SK-N-SH treated with all-trans-retinoic acid at 6 μM for 48 hours (cell line): ENCODE measurements around the gene GPC5.
A peak's percentile ranks its signal among the peaks of the same experiment; 100 is the strongest.

ENCODE experiments used
- ATAC-seq: fragments of 200-7000 bp; cut with Tn5 transposase; 3 replicates; pipeline ENCODE4 v1.9.1; 2020; ENCODE audit warnings: mild to moderate bottlenecking, moderate library complexity
- ARNTL ChIP-seq: fragments of 450-650 bp; formaldehyde crosslinking; IDR thresholded peaks from 2 replicates; pipeline ENCODE4 v1.5.0; 2020; ENCODE audit warnings: low read depth, mild to moderate bottlenecking, moderate library complexity, borderline replicate concordance
- BACH2 ChIP-seq: fragments of 250-450 bp; sonication (Bioruptor Pico); IDR thresholded peaks from 2 replicates; pipeline ENCODE4 v1.9.0; 2021; ENCODE audit warnings: mild to moderate bottlenecking, borderline replicate concordance
- CREB5 ChIP-seq: fragments of 250-450 bp; sonication (Bioruptor Pico); IDR thresholded peaks from 2 replicates; pipeline ENCODE4 v1.5.1; 2020; ENCODE audit warnings: low read depth, mild to moderate bottlenecking, moderate library complexity
- CSRNP3 ChIP-seq: fragments of 250-450 bp; sonication (Bioruptor Pico); IDR thresholded peaks from 2 replicates; pipeline ENCODE4 v1.5.1; 2021; ENCODE audit warnings: mild to moderate bottlenecking, moderate library complexity
- ESRRG ChIP-seq: fragments of 250-450 bp; sonication (Bioruptor Pico); IDR thresholded peaks from 2 replicates; pipeline ENCODE4 v1.6.1; 2021; ENCODE audit warnings: mild to moderate bottlenecking
- GLIS3 ChIP-seq: fragments of 250-450 bp; sonication (Bioruptor Pico); IDR thresholded peaks from 2 replicates; pipeline ENCODE4 v1.5.0; 2020; ENCODE audit warnings: mild to moderate bottlenecking, moderate library complexity
- ISL1 ChIP-seq: fragments of 250-450 bp; sonication (Bioruptor Pico); IDR thresholded peaks from 2 replicates; pipeline ENCODE4 v2.1.2; 2022; ENCODE audit warnings: mild to moderate bottlenecking, moderate library complexity
- OSR1 ChIP-seq: fragments of 250-450 bp; sonication (Bioruptor Pico); IDR thresholded peaks from 2 replicates; pipeline ENCODE4 v1.8.0; 2022; ENCODE audit warnings: moderate library complexity, mild to moderate bottlenecking, inconsistent platforms
- POU6F1 ChIP-seq: fragments of 250-450 bp; sonication (Bioruptor Pico); IDR thresholded peaks from 2 replicates; pipeline ENCODE4 v1.8.0; 2021; ENCODE audit warnings: low read depth, mild to moderate bottlenecking, moderate library complexity, borderline replicate concordance
- PPARA ChIP-seq: fragments of 250-450 bp; sonication (Bioruptor Pico); IDR thresholded peaks from 2 replicates; pipeline ENCODE4 v1.5.0; 2020; ENCODE audit warnings: mild to moderate bottlenecking, borderline replicate concordance
- RARB ChIP-seq: fragments of 250-450 bp; sonication (Bioruptor Pico); IDR thresholded peaks from 2 replicates; pipeline ENCODE4 v1.8.0; 2021; ENCODE audit warnings: mild to moderate bottlenecking, moderate library complexity
- SNAI2 ChIP-seq: fragments of 250-450 bp; sonication (Bioruptor Pico); IDR thresholded peaks from 2 replicates; pipeline ENCODE4 v1.5.0; 2020; ENCODE audit warnings: mild to moderate bottlenecking, moderate library complexity
- TCF4 ChIP-seq: fragments of 250-450 bp; sonication (Bioruptor Pico); IDR thresholded peaks from 2 replicates; pipeline ENCODE4 v1.8.0; 2021; ENCODE audit warnings: mild to moderate bottlenecking, moderate library complexity, borderline replicate concordance
- TOX ChIP-seq: fragments of 250-450 bp; sonication (Bioruptor Pico); IDR thresholded peaks from 2 replicates; pipeline ENCODE4 v1.8.0; 2021; ENCODE audit warnings: mild to moderate bottlenecking, moderate library complexity, borderline replicate concordance
- TSHZ2 ChIP-seq: fragments of 250-450 bp; sonication (Bioruptor Pico); IDR thresholded peaks from 2 replicates; pipeline ENCODE4 v1.5.0; 2020; ENCODE audit warnings: mild to moderate bottlenecking, moderate library complexity
- ZC3H10 ChIP-seq: fragments of 250-450 bp; sonication (Bioruptor Pico); IDR thresholded peaks from 2 replicates; pipeline ENCODE4 v1.5.1; 2021; ENCODE audit warnings: mild to moderate bottlenecking, moderate library complexity
- ZFP3 ChIP-seq: fragments of 250-450 bp; sonication (Bioruptor Pico); IDR thresholded peaks from 2 replicates; pipeline ENCODE4 v1.5.0; 2020; ENCODE audit warnings: mild to moderate bottlenecking, moderate library complexity
- ZFP30 ChIP-seq: fragments of 450-650 bp; formaldehyde crosslinking; IDR thresholded peaks from 2 replicates; pipeline ENCODE4 v1.5.0; 2022; ENCODE audit warnings: mild to moderate bottlenecking, moderate library complexity
- ZNF70 ChIP-seq: fragments of 450-650 bp; formaldehyde crosslinking; IDR thresholded peaks from 2 replicates; pipeline ENCODE4 v1.5.0; 2020; ENCODE audit warnings: mild to moderate bottlenecking, moderate library complexity
- ZNF8 ChIP-seq: fragments of 450-650 bp; formaldehyde crosslinking; IDR thresholded peaks from 2 replicates; pipeline ENCODE4 v1.5.0; 2020; ENCODE audit warnings: mild to moderate bottlenecking, moderate library complexity

Gene GPC5

GRCh38 chr13:92173254-92173653, 774.8 kb downstream of the GPC5 start (continued):
- no peak for TF ChIP-seq CSRNP3 (CRISPR knock-in tag)
- no peak for TF ChIP-seq ESRRG (CRISPR knock-in tag)
- TF ChIP-seq ZNF8 (CRISPR knock-in tag): no peak
- no peak for TF ChIP-seq TOX
- no peak for TF ChIP-seq ISL1 (CRISPR knock-in tag)
- no peak for TF ChIP-seq BACH2 (CRISPR knock-in tag)
- TF ChIP-seq ZFP3: no peak
- no peak for TF ChIP-seq ZC3H10
- no peak for TF ChIP-seq PPARA

GRCh38 chr13:92175330-92175729, 776.9 kb downstream of the GPC5 start:
- TF ChIP-seq GLIS3 (CRISPR knock-in tag) (no peak), ZFP3 (0 out of 2 replicates have a peak, but pooled peaks have one; percentile 62)
- ATAC-seq: peak; percentile 96

- ATAC-seq: no peak
- no peak for TF ChIP-seq TSHZ2 (CRISPR knock-in tag)
- TF ChIP-seq ZC3H10: no peak
- no peak for TF ChIP-seq POU6F1 (CRISPR knock-in tag)
- no peak for TF ChIP-seq TCF4
- TF ChIP-seq ZNF70 (CRISPR knock-in tag): no peak
- TF ChIP-seq TOX: no peak
- TF ChIP-seq OSR1 (CRISPR knock-in tag): no peak
- no peak for TF ChIP-seq ARNTL (CRISPR knock-in tag)
Measured at GRCh38 chr13:92177966-92178365, 779.5 kb downstream of the GPC5 start.

- no peak for TF ChIP-seq ZNF8 (CRISPR knock-in tag)
- TF ChIP-seq GLIS3 (CRISPR knock-in tag): no peak
- no peak for TF ChIP-seq TSHZ2 (CRISPR knock-in tag)
- no peak for TF ChIP-seq CSRNP3 (CRISPR knock-in tag)
- TF ChIP-seq BACH2 (CRISPR knock-in tag): no peak
- no peak for TF ChIP-seq ESRRG (CRISPR knock-in tag)
- no peak for TF ChIP-seq RARB (CRISPR knock-in tag)
- TF ChIP-seq ZC3H10: no peak
- no peak for TF ChIP-seq CREB5 (CRISPR knock-in tag)
- no peak for TF ChIP-seq SNAI2
- TF ChIP-seq ZFP30 (CRISPR knock-in tag): no peak
- TF ChIP-seq ZNF70 (CRISPR knock-in tag): no peak
- TF ChIP-seq ISL1 (CRISPR knock-in tag): no peak
- TF ChIP-seq, all 23 proteins: peak for 0
- no peak for ATAC-seq
Measured at GRCh38 chr13:92179223-92179622, 780.8 kb downstream of the GPC5 start.
